H9 (cell line): ENCODE results near the gene SLC44A1. TPM values are rescaled to one million over a fixed set of nuclear protein-coding genes. Genes with fewer than 3 reads are reported as not detected.

Source experiments
- DNase-seq: peaks from one replicate; pipeline ENCODE4 v3.0.0-alpha.2; 2017
- H2AFZ ChIP-seq: one replicate; pipeline ENCODE4 v1.6.1; 2013; ENCODE audit warnings: mild to moderate bottlenecking, low read length, control low read depth, moderate library complexity
- H2AK5ac ChIP-seq: 2 replicates; pipeline ENCODE4 v1.6.1; 2013; ENCODE audit warnings: low read length, control low read depth, mixed read lengths; ENCODE audit not compliant: insufficient read length
- H2BK120ac ChIP-seq: one replicate; pipeline ENCODE4 v1.6.1; 2013; ENCODE audit warnings: low read depth, mild to moderate bottlenecking, low read length, control low read depth, inconsistent platforms; ENCODE audit not compliant: poor library complexity, severe bottlenecking
- H2BK12ac ChIP-seq: 2 replicates; pipeline ENCODE4 v1.6.1; 2013; ENCODE audit warnings: low read length, control low read depth, mixed read lengths, low read depth; ENCODE audit not compliant: insufficient read length
- H2BK15ac ChIP-seq: 2 replicates; pipeline ENCODE4 v1.6.1; 2013; ENCODE audit warnings: low read depth, low read length, control low read depth
- H2BK20ac ChIP-seq: one replicate; pipeline ENCODE4 v1.6.1; 2013; ENCODE audit warnings: low read depth, mild to moderate bottlenecking, low read length, control low read depth, inconsistent platforms; ENCODE audit not compliant: poor library complexity, severe bottlenecking
- H2BK5ac ChIP-seq: 2 replicates; pipeline ENCODE4 v1.6.1; 2013; ENCODE audit warnings: low read length, control low read depth, mixed read lengths; ENCODE audit not compliant: insufficient read length
- H3K14ac ChIP-seq: 2 replicates; pipeline ENCODE4 v1.6.1; 2013; ENCODE audit warnings: low read length, control low read depth; ENCODE audit not compliant: insufficient read depth
- H3K18ac ChIP-seq: 2 replicates; pipeline ENCODE4 v1.6.1; 2013; ENCODE audit warnings: low read depth, mild to moderate bottlenecking, mixed read lengths, low read length, control low read depth; ENCODE audit not compliant: insufficient read length
- H3K23ac ChIP-seq: 2 replicates; pipeline ENCODE4 v1.6.1; 2013; ENCODE audit warnings: low read length, control low read depth, mixed read lengths, low read depth; ENCODE audit not compliant: insufficient read length
- H3K23me2 ChIP-seq: 2 replicates; pipeline ENCODE4 v1.6.1; 2013; ENCODE audit warnings: low read depth, mild to moderate bottlenecking, mixed read lengths, low read length, control low read depth; ENCODE audit not compliant: insufficient read length, poor library complexity, severe bottlenecking
- H3K27ac ChIP-seq: 2 replicates; pipeline ENCODE4 v1.5.1; 2013; ENCODE audit warnings: low read length, control low read depth, mixed read lengths, low read depth; ENCODE audit not compliant: insufficient read length
- H3K27me3 ChIP-seq: 2 replicates; pipeline ENCODE4 v1.6.1; 2013; ENCODE audit warnings: low read length, control low read depth, inconsistent platforms; ENCODE audit not compliant: insufficient read depth
- H3K4ac ChIP-seq: 2 replicates; pipeline ENCODE4 v1.6.1; 2013; ENCODE audit warnings: low read depth, mild to moderate bottlenecking, control low read depth, inconsistent platforms, low read length, moderate library complexity
- H3K4me1 ChIP-seq: 2 replicates; pipeline ENCODE4 v1.6.1; 2013; ENCODE audit warnings: low read length, control low read depth, inconsistent platforms; ENCODE audit not compliant: insufficient read depth
- H3K4me2 ChIP-seq: 2 replicates; pipeline ENCODE4 v1.6.1; 2013; ENCODE audit warnings: low read length, control low read depth, mixed read lengths; ENCODE audit not compliant: insufficient read length, insufficient read depth
- H3K56ac ChIP-seq: 2 replicates; pipeline ENCODE4 v1.6.1; 2013; ENCODE audit warnings: low read depth, mild to moderate bottlenecking, mixed read lengths, low read length, control low read depth; ENCODE audit not compliant: insufficient read length
- H3K79me1 ChIP-seq: 2 replicates; pipeline ENCODE4 v1.6.1; 2013; ENCODE audit warnings: low read depth, mild to moderate bottlenecking, moderate library complexity, low read length, control low read depth, inconsistent platforms; ENCODE audit not compliant: insufficient read depth, poor library complexity, severe bottlenecking
- H3K79me2 ChIP-seq: 2 replicates; pipeline ENCODE4 v1.6.1; 2013; ENCODE audit warnings: low read length, control low read depth, inconsistent platforms; ENCODE audit not compliant: insufficient read depth
- H3K9ac ChIP-seq: 2 replicates; pipeline ENCODE4 v1.6.1; 2013; ENCODE audit warnings: low read length, control low read depth, mixed read lengths; ENCODE audit not compliant: insufficient read length; ENCODE audit errors: extremely low read depth
- H3K9me3 ChIP-seq: one replicate; pipeline ENCODE4 v1.6.1; 2013; ENCODE audit warnings: low read depth, low read length, inconsistent platforms; ENCODE audit not compliant: control insufficient read depth
- H3T11ph ChIP-seq: one replicate; pipeline ENCODE4 v1.6.1; 2013; ENCODE audit warnings: mild to moderate bottlenecking, low read length, control low read depth, inconsistent platforms
- H4K20me1 ChIP-seq: one replicate; pipeline ENCODE4 v1.6.1; 2013; ENCODE audit not compliant: control insufficient read depth, insufficient read length, insufficient read depth
- H4K5ac ChIP-seq: 2 replicates; pipeline ENCODE4 v1.6.1; 2013; ENCODE audit warnings: low read depth, mild to moderate bottlenecking, mixed read lengths, low read length, control low read depth; ENCODE audit not compliant: insufficient read length
- H4K8ac ChIP-seq: replicated peaks from 2 replicates; pipeline ENCODE4 v1.6.1; 2013; ENCODE audit warnings: low read length, control low read depth, mixed read lengths, low read depth; ENCODE audit not compliant: insufficient read length
- H4K91ac ChIP-seq: 2 replicates; pipeline ENCODE4 v1.6.1; 2013; ENCODE audit warnings: low read depth, mild to moderate bottlenecking, moderate library complexity, mixed read lengths, low read length, control low read depth; ENCODE audit not compliant: insufficient read length
- H3K27ac Mint-ChIP-seq, 3 experiments: 2 replicates in 2 of 3; 3 replicates in 1 of 3; pipeline ENCODE4 v1.8.0; 2020 to 2021; ENCODE audit warnings: mixed read lengths in 3 of 3, mild to moderate bottlenecking in 1 of 3, moderate library complexity in 1 of 3
- H3K27me3 Mint-ChIP-seq: 2 replicates; pipeline ENCODE4 v1.8.0; 2021; ENCODE audit warnings: low read depth, mild to moderate bottlenecking, moderate library complexity, mixed read lengths
- H3K36me3 Mint-ChIP-seq, 3 experiments: 2 replicates in 2 of 3; 3 replicates in 1 of 3; pipeline ENCODE4 v1.8.0; 2020 to 2021; ENCODE audit warnings: low read depth in 3 of 3, mixed read lengths in 3 of 3; ENCODE audit not compliant: insufficient read depth in 1 of 3
- H3K4me1 Mint-ChIP-seq, 2 experiments: 2 replicates each; pipeline ENCODE4 v1.8.0; 2020; ENCODE audit warnings: mixed read lengths in 2 of 2
- H3K4me3 Mint-ChIP-seq, 2 experiments: 2 replicates in 1 of 2; 3 replicates in 1 of 2; pipeline ENCODE4 v1.8.0; 2020 to 2021; ENCODE audit warnings: mild to moderate bottlenecking in 2 of 2, mixed read lengths in 2 of 2, moderate library complexity in 1 of 2
- H3K9me3 Mint-ChIP-seq, 2 experiments: 2 replicates in 1 of 2; 3 replicates in 1 of 2; pipeline ENCODE4 v1.8.0; 2020; ENCODE audit warnings: mild to moderate bottlenecking in 2 of 2, mixed read lengths in 2 of 2, moderate library complexity in 1 of 2
- CTCF ChIP-seq: fragments of 200-600 bp; sonication (generic); conservative IDR thresholded peaks from 3 replicates; pipeline ENCODE4 v1.8.0; 2021; ENCODE audit warnings: antibody characterized with exemption, mild to moderate bottlenecking
- WGBS: extraction: QIAGEN DNeasy Blood & Tissue Kit; methylation state at CpG from one replicate; pipeline ENCODE4 v1.1.7; 2013; ENCODE audit warnings: missing lambda C conversion rate, low lambda C conversion rate, mixed read lengths; ENCODE audit not compliant: insufficient read length; ENCODE audit errors: extremely low coverage; 5-methylcytosine and 5-hydroxymethylcytosine counted together
- total RNA-seq: library from RNA; stranded (reverse); gene quantifications from 2 replicates; pipeline ENCODE4 v1.2.1, GENCODE V29; 2021

SLC44A1 gene
- total RNA-seq, 1 experiment from 2014 or later = 60.7 TPM

DNA sequence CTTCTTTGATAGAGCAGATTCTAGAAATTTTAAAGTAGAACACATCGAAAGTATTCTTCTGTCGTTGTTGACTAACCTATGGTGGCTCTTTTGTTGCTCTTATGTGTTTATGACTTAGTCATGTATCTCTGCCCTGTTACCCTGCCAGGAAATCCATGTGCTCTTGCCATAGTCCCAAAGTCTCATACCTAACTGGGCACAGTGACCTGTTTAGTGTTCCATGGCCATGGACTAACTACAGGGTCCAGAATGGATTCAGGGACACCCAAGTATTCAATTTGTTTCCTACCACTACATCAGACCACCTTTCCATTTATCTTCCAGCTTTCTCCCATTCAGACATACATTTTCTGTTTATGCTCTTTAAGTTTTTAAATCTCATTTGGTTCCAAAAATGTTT, 18.0 kb downstream of the SLC44A1 start:
- Histone ChIP-seq H3K23me2 (no peaks in the 10 kb centered on the region), H2AFZ (no peak overlapping the region), H3K27ac (no peak overlapping the region), H3K79me1 (peaks cover 13% of the 10 kb centered on the region), H3K4me1 (peaks cover 2% of the 10 kb centered on the region; the same call in 1 of the 2 replicates), H3K79me2 (peaks cover 6% of the 10 kb centered on the region; the same call in 1 of the 2 replicates), H3K9ac (no peak overlapping the region), H2BK5ac (no peak overlapping the region), H2BK120ac (no peak overlapping the region), H3K9me3 (no peaks in the 10 kb centered on the region), H3K27me3 (no peaks in the 10 kb centered on the region), H4K5ac (no peak overlapping the region), H3K4me2 (no peak overlapping the region), H2AK5ac (no peak overlapping the region), H4K91ac (no peak overlapping the region), H2BK20ac (no peak overlapping the region), H3K14ac (no peak overlapping the region), H3K56ac (no peak overlapping the region), H4K8ac (no peak overlapping the region), H3K23ac (no peak overlapping the region), H2BK12ac (no peak overlapping the region), H3K18ac (no peak overlapping the region), H3K4ac (no peak overlapping the region), H2BK15ac (no peak overlapping the region), H4K20me1 (no peaks in the 10 kb centered on the region), H3T11ph (no peak overlapping the region)
- no peak overlapping the region for H3K27ac Mint-ChIP-seq
- TF ChIP-seq CTCF = no peak
- peaks cover 28 to 29% of the 10 kb centered on the region in 2 experiments for H3K4me1 Mint-ChIP-seq
- peaks cover 0 to 4% (median 3%) of the 10 kb centered on the region in 3 experiments; a peak in 5 of 7 replicates for H3K36me3 Mint-ChIP-seq
- WGBS = no CpG with 5 or more reads among the region's 2 CpGs
- no peaks in the 10 kb centered on the region; a peak in 1 of 5 replicates for H3K9me3 Mint-ChIP-seq
- DNase-seq = no peak
- no peak overlapping the region for H3K4me3 Mint-ChIP-seq
- no peaks in the 10 kb centered on the region for H3K27me3 Mint-ChIP-seq
